HL-60 (cell line): ENCODE measurements around the gene RPL22.

ENCODE experiments used
- DNase-seq, 2 experiments: peaks; one replicate each; pipeline ENCODE4 v3.0.0-alpha.2; 2010 to 2020; ENCODE audit warnings: low read depth in 1 of 2, low spot score in 1 of 2
- H3K27ac ChIP-seq: fragments of 250-450 bp; sonication (Bioruptor Pico); replicated peaks from 2 replicates; pipeline ENCODE4 v1.5.1; 2020; ENCODE audit warnings: mild to moderate bottlenecking, moderate library complexity
- H3K27me3 ChIP-seq: fragments of 250-450 bp; sonication (Bioruptor Pico); 2 replicates; pipeline ENCODE4 v1.5.1; 2021; ENCODE audit warnings: mild to moderate bottlenecking, moderate library complexity; ENCODE audit not compliant: insufficient read depth, poor library complexity, severe bottlenecking
- H3K4me3 ChIP-seq: replicated peaks from 2 replicates; pipeline ENCODE4 v1.5.1; 2011; ENCODE audit warnings: mild to moderate bottlenecking, control low read depth, low read length; ENCODE audit not compliant: insufficient read depth
- CTCF ChIP-seq: IDR thresholded peaks from one replicate; pipeline ENCODE4 v1.5.1; 2011; ENCODE audit warnings: low read length, control low read depth, inconsistent platforms; ENCODE audit not compliant: insufficient read depth
- GABPA ChIP-seq: IDR thresholded peaks from 2 replicates; pipeline ENCODE4 v1.6.1; 2012; ENCODE audit warnings: low read depth
- POLR2AphosphoS5 ChIP-seq: IDR thresholded peaks from 2 replicates; pipeline ENCODE4 v1.6.1; 2012; ENCODE audit warnings: low read depth
- SPI1 ChIP-seq: IDR thresholded peaks from 2 replicates; pipeline ENCODE4 v1.6.1; 2012; ENCODE audit warnings: low read depth, mild to moderate bottlenecking, borderline replicate concordance
- TF ChIP-seq, protein P1 (sequence below): IDR thresholded peaks from 2 replicates; pipeline ENCODE4 v1.6.1; 2012; ENCODE audit warnings: low read depth; ENCODE audit not compliant: insufficient replicate concordance

The RPL22 gene

GRCh38 chr1:6246497-6247467, 47.4 kb upstream of the RPL22 start:
- DNase-seq, result peak; percentile 62 to 70
- Histone ChIP-seq H3K27ac (no peak overlapping the region), H3K27me3 (peaks cover 49% of the 10 kb centered on the region), H3K4me3 (no peak overlapping the region)
- TF ChIP-seq SPI1 (no peak), CTCF (peak; percentile 86)

- Histone ChIP-seq H3K27me3 (peaks cover 57% of the 10 kb centered on the region), H3K27ac (no peak overlapping the region), H3K4me3 (no peak overlapping the region)
- no peak for TF ChIP-seq GABPA
- TF ChIP-seq, protein P1, sequence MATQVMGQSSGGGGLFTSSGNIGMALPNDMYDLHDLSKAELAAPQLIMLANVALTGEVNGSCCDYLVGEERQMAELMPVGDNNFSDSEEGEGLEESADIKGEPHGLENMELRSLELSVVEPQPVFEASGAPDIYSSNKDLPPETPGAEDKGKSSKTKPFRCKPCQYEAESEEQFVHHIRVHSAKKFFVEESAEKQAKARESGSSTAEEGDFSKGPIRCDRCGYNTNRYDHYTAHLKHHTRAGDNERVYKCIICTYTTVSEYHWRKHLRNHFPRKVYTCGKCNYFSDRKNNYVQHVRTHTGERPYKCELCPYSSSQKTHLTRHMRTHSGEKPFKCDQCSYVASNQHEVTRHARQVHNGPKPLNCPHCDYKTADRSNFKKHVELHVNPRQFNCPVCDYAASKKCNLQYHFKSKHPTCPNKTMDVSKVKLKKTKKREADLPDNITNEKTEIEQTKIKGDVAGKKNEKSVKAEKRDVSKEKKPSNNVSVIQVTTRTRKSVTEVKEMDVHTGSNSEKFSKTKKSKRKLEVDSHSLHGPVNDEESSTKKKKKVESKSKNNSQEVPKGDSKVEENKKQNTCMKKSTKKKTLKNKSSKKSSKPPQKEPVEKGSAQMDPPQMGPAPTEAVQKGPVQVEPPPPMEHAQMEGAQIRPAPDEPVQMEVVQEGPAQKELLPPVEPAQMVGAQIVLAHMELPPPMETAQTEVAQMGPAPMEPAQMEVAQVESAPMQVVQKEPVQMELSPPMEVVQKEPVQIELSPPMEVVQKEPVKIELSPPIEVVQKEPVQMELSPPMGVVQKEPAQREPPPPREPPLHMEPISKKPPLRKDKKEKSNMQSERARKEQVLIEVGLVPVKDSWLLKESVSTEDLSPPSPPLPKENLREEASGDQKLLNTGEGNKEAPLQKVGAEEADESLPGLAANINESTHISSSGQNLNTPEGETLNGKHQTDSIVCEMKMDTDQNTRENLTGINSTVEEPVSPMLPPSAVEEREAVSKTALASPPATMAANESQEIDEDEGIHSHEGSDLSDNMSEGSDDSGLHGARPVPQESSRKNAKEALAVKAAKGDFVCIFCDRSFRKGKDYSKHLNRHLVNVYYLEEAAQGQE, result no peak
- TF ChIP-seq POLR2AphosphoS5, result no peak
- no peak for TF ChIP-seq SPI1
- TF ChIP-seq CTCF, result no peak
- no peak for DNase-seq
Measured at GRCh38 chr1:6245869-6246496, 46.6 kb upstream of the RPL22 start.

GRCh38 chr1:6245086-6245868, 45.9 kb upstream of the RPL22 start:
- Histone ChIP-seq H3K27me3 (peaks cover 58% of the 10 kb centered on the region), H3K27ac (no peak overlapping the region), H3K4me3 (no peak overlapping the region)
- peak; percentile 92 for TF ChIP-seq CTCF
- no peak for TF ChIP-seq POLR2AphosphoS5
- TF ChIP-seq SPI1, result peak; percentile 6; the same call in 1 of the 2 replicates
- TF ChIP-seq, protein P1, result peak; percentile 98
- TF ChIP-seq GABPA, result no peak
- DNase-seq, result peak; percentile 75 to 81
